Measurements from ENCODE around the gene CD1C. TPM values are rescaled to one million over a fixed set of nuclear protein-coding genes. Genes with fewer than 3 reads are reported as not detected.

Gene CD1C
- total and polyA plus RNA-seq, 9 of the 15 experiments (the other 6 are each of a cell fraction or from before 2014, with no cell fraction given) = not detected

Other genes with a start within 250 kb of the CD1C start
Only the 7 nearest of the 8 such genes appear.
- 0.16 TPM in 1 of 2 replicates, not detected in the other for gene CD1D, start 109.0 kb upstream of the CD1C start, total RNA-seq (2014; rRNA removed)
- gene CD1D, start 109.0 kb upstream of the CD1C start, total RNA-seq (2014; rRNA removed; fragmentation: Illumina TruSeq; extraction: Trizol) = not detected in 2 replicates
- not detected in 2 replicates for gene CD1D, start 109.0 kb upstream of the CD1C start, total RNA-seq (2015; rRNA removed; fragmentation: Illumina TruSeq; extraction: Trizol)
- gene CD1D, start 109.0 kb upstream of the CD1C start, total RNA-seq (2021) = 0.07 TPM in 1 of 2 replicates, not detected in the other
- gene CD1D, start 109.0 kb upstream of the CD1C start, polyA plus RNA-seq (2011; rRNA removed) = not detected in 2 replicates
- not detected in 2 replicates for gene CD1D, start 109.0 kb upstream of the CD1C start, polyA plus RNA-seq (2014; fragmentation: Illumina TruSeq; extraction: Trizol)
- gene CD1D, start 109.0 kb upstream of the CD1C start, polyA plus RNA-seq (2014; fragmentation: Nextera tagmentation; extraction: Ambion mirVana) = under 1 TPM in 1 of 2 experiments, not detected in 1; 0.03 TPM
- gene CD1D, start 109.0 kb upstream of the CD1C start, polyA plus RNA-seq (2014; rRNA removed) = 0.11 TPM in 1 of 2 replicates, not detected in the other
- gene CD1A, start 35.5 kb upstream of the CD1C start, total RNA-seq (2014; rRNA removed) = not detected in 2 replicates
- gene CD1A, start 35.5 kb upstream of the CD1C start, total RNA-seq (2014; rRNA removed; fragmentation: Illumina TruSeq; extraction: Trizol) = not detected in 2 replicates
- not detected in 2 replicates for gene CD1A, start 35.5 kb upstream of the CD1C start, total RNA-seq (2015; rRNA removed; fragmentation: Illumina TruSeq; extraction: Trizol)
- not detected in 2 replicates for gene CD1A, start 35.5 kb upstream of the CD1C start, total RNA-seq (2021)
- gene CD1A, start 35.5 kb upstream of the CD1C start, polyA plus RNA-seq (2011; rRNA removed) = not detected in 2 replicates
- not detected in 2 replicates for gene CD1A, start 35.5 kb upstream of the CD1C start, polyA plus RNA-seq (2014; fragmentation: Illumina TruSeq; extraction: Trizol)
- gene CD1A, start 35.5 kb upstream of the CD1C start, polyA plus RNA-seq (2014; fragmentation: Nextera tagmentation; extraction: Ambion mirVana) = not detected
- gene CD1A, start 35.5 kb upstream of the CD1C start, polyA plus RNA-seq (2014; rRNA removed) = not detected in 2 replicates
- gene CD1B, start 41.6 kb downstream of the CD1C start, total RNA-seq (2014; rRNA removed) = not detected in 2 replicates
- gene CD1B, start 41.6 kb downstream of the CD1C start, total RNA-seq (2014; rRNA removed; fragmentation: Illumina TruSeq; extraction: Trizol) = not detected in 2 replicates
- gene CD1B, start 41.6 kb downstream of the CD1C start, total RNA-seq (2015; rRNA removed; fragmentation: Illumina TruSeq; extraction: Trizol) = not detected in 2 replicates
- not detected in 2 replicates for gene CD1B, start 41.6 kb downstream of the CD1C start, total RNA-seq (2021)
- not detected in 2 replicates for gene CD1B, start 41.6 kb downstream of the CD1C start, polyA plus RNA-seq (2011; rRNA removed)
- not detected in 2 replicates for gene CD1B, start 41.6 kb downstream of the CD1C start, polyA plus RNA-seq (2014; fragmentation: Illumina TruSeq; extraction: Trizol)
- gene CD1B, start 41.6 kb downstream of the CD1C start, polyA plus RNA-seq (2014; fragmentation: Nextera tagmentation; extraction: Ambion mirVana) = not detected
- not detected in 2 replicates for gene CD1B, start 41.6 kb downstream of the CD1C start, polyA plus RNA-seq (2014; rRNA removed)
- gene CD1E, start 64.0 kb downstream of the CD1C start, total RNA-seq (2014; rRNA removed) = not detected in 2 replicates
- gene CD1E, start 64.0 kb downstream of the CD1C start, total RNA-seq (2014; rRNA removed; fragmentation: Illumina TruSeq; extraction: Trizol) = not detected in 2 replicates
- not detected in 2 replicates for gene CD1E, start 64.0 kb downstream of the CD1C start, total RNA-seq (2015; rRNA removed; fragmentation: Illumina TruSeq; extraction: Trizol)
- gene CD1E, start 64.0 kb downstream of the CD1C start, total RNA-seq (2021) = not detected in 2 replicates
- gene CD1E, start 64.0 kb downstream of the CD1C start, polyA plus RNA-seq (2011; rRNA removed) = not detected in 2 replicates
- not detected in 2 replicates for gene CD1E, start 64.0 kb downstream of the CD1C start, polyA plus RNA-seq (2014; fragmentation: Illumina TruSeq; extraction: Trizol)
- not detected for gene CD1E, start 64.0 kb downstream of the CD1C start, polyA plus RNA-seq (2014; fragmentation: Nextera tagmentation; extraction: Ambion mirVana)
- gene CD1E, start 64.0 kb downstream of the CD1C start, polyA plus RNA-seq (2014; rRNA removed) = not detected in 2 replicates
- not detected in 2 replicates for gene OR10T2, start 109.5 kb downstream of the CD1C start, total RNA-seq (2014; rRNA removed)
- gene OR10T2, start 109.5 kb downstream of the CD1C start, total RNA-seq (2014; rRNA removed; fragmentation: Illumina TruSeq; extraction: Trizol) = not detected in 2 replicates
- gene OR10T2, start 109.5 kb downstream of the CD1C start, total RNA-seq (2015; rRNA removed; fragmentation: Illumina TruSeq; extraction: Trizol) = not detected in 2 replicates
- not detected in 2 replicates for gene OR10T2, start 109.5 kb downstream of the CD1C start, total RNA-seq (2021)
- gene OR10T2, start 109.5 kb downstream of the CD1C start, polyA plus RNA-seq (2011; rRNA removed) = not detected in 2 replicates
- gene OR10T2, start 109.5 kb downstream of the CD1C start, polyA plus RNA-seq (2014; fragmentation: Illumina TruSeq; extraction: Trizol) = not detected in 2 replicates
- gene OR10T2, start 109.5 kb downstream of the CD1C start, polyA plus RNA-seq (2014; fragmentation: Nextera tagmentation; extraction: Ambion mirVana) = not detected
- not detected in 2 replicates for gene OR10T2, start 109.5 kb downstream of the CD1C start, polyA plus RNA-seq (2014; rRNA removed)
- not detected in 2 replicates for gene OR10K2, start 136.3 kb downstream of the CD1C start, total RNA-seq (2014; rRNA removed)
- not detected in 2 replicates for gene OR10K2, start 136.3 kb downstream of the CD1C start, total RNA-seq (2014; rRNA removed; fragmentation: Illumina TruSeq; extraction: Trizol)
- gene OR10K2, start 136.3 kb downstream of the CD1C start, total RNA-seq (2015; rRNA removed; fragmentation: Illumina TruSeq; extraction: Trizol) = not detected in 2 replicates
- gene OR10K2, start 136.3 kb downstream of the CD1C start, total RNA-seq (2021) = not detected in 2 replicates
- not detected in 2 replicates for gene OR10K2, start 136.3 kb downstream of the CD1C start, polyA plus RNA-seq (2011; rRNA removed)
- gene OR10K2, start 136.3 kb downstream of the CD1C start, polyA plus RNA-seq (2014; fragmentation: Illumina TruSeq; extraction: Trizol) = not detected in 2 replicates
- not detected for gene OR10K2, start 136.3 kb downstream of the CD1C start, polyA plus RNA-seq (2014; fragmentation: Nextera tagmentation; extraction: Ambion mirVana)
- not detected in 2 replicates for gene OR10K2, start 136.3 kb downstream of the CD1C start, polyA plus RNA-seq (2014; rRNA removed)
- gene OR10K1, start 171.9 kb downstream of the CD1C start, total RNA-seq (2014; rRNA removed) = not detected in 2 replicates
- not detected in 2 replicates for gene OR10K1, start 171.9 kb downstream of the CD1C start, total RNA-seq (2014; rRNA removed; fragmentation: Illumina TruSeq; extraction: Trizol)
- gene OR10K1, start 171.9 kb downstream of the CD1C start, total RNA-seq (2015; rRNA removed; fragmentation: Illumina TruSeq; extraction: Trizol) = not detected in 2 replicates
- not detected in 2 replicates for gene OR10K1, start 171.9 kb downstream of the CD1C start, total RNA-seq (2021)
- gene OR10K1, start 171.9 kb downstream of the CD1C start, polyA plus RNA-seq (2011; rRNA removed) = not detected in 2 replicates
- gene OR10K1, start 171.9 kb downstream of the CD1C start, polyA plus RNA-seq (2014; fragmentation: Illumina TruSeq; extraction: Trizol) = not detected in 2 replicates
- not detected for gene OR10K1, start 171.9 kb downstream of the CD1C start, polyA plus RNA-seq (2014; fragmentation: Nextera tagmentation; extraction: Ambion mirVana)
- gene OR10K1, start 171.9 kb downstream of the CD1C start, polyA plus RNA-seq (2014; rRNA removed) = not detected in 2 replicates